Esophagus squamous epithelium (tissue), 5 donors: ENCODE measurements around the gene KAT6B. TPM values are rescaled to one million over a fixed set of nuclear protein-coding genes. Genes with fewer than 3 reads are reported as not detected.

Source experiments
- DNase-seq: peaks from one replicate; lab custom pipeline; 2025; lab: John Stamatoyannopoulos, UW
- H3K27ac ChIP-seq, 4 donors: fragments of 200-600 bp; sonication (generic); one replicate each; pipeline ENCODE4 v1.5.1; 2016 to 2019; ENCODE audit warnings: mild to moderate bottlenecking in 1 of 4
- H3K27me3 ChIP-seq, 4 donors: fragments of 200-600 bp; sonication (generic); 1 replicate in 3 of 4; 2 replicates in 1 of 4; pipeline versions ENCODE4 v1.5.1 to v1.6.0; 2017 to 2021; ENCODE audit warnings: antibody characterized with exemption in 1 of 4
- H3K36me3 ChIP-seq, 3 donors: fragments of 200-600 bp; sonication (generic); one replicate each; pipeline ENCODE4 v1.5.1; 2016 to 2019
- H3K4me1 ChIP-seq, 3 donors: fragments of 200-600 bp; sonication (generic); one replicate each; pipeline ENCODE4 v1.5.1; 2017 to 2019
- H3K4me3 ChIP-seq, 4 donors: fragments of 200-600 bp; sonication (generic); 1 replicate in 3 of 4; 2 replicates in 1 of 4; pipeline ENCODE4 v1.5.1; 2016 to 2019; ENCODE audit warnings: mild to moderate bottlenecking in 2 of 4, moderate library complexity in 1 of 4
- H3K9me3 ChIP-seq, 3 donors: fragments of 200-600 bp; sonication (generic); one replicate each; pipeline ENCODE4 v1.5.1; 2016 to 2019
- CTCF ChIP-seq, 6 experiments: fragments of 450-650 bp in 4 of 6; fragments of 200-600 bp in 2 of 6; sonication (generic) in 2 of 6; IDR thresholded peaks; one replicate each; pipeline ENCODE4 v1.5.1; 2016 to 2019; ENCODE audit warnings: antibody characterized with exemption in 6 of 6, mild to moderate bottlenecking in 4 of 6, moderate library complexity in 4 of 6
- POLR2A ChIP-seq, 4 donors: fragments of 450-650 bp; IDR thresholded peaks; one replicate each; pipeline ENCODE4 v1.6.1; 2017; ENCODE audit warnings: antibody characterized with exemption in 4 of 4, mild to moderate bottlenecking in 4 of 4, moderate library complexity in 3 of 4
- WGBS, 2 donors: methylation state at CpG; one replicate each; pipeline ENCODE4 v1.1.5; 2018; 5-methylcytosine and 5-hydroxymethylcytosine counted together
- intact Hi-C: fragments of 100-400 bp; cut with DNase I; formaldehyde crosslinking; loops from one replicate; pipeline ENCODE4 v1.15.0; 2022
- total RNA-seq, 4 donors: library from RNA; depleted of rRNA; stranded (reverse); fragments of >200 nt; gene quantifications; one replicate each; pipeline ENCODE4 v1.1.0, GENCODE V29; 2016
- donor health status: DM: yes; HTN: yes; CAD: no.

The KAT6B gene
- total RNA-seq, 4 donors from 2014 or later, result 13.1 to 48.8 (median 22.4) TPM

GRCh38 chr10:74962517-74962916 lies 136.1 kb downstream of the KAT6B start:
- intact Hi-C loops, result no loop called here
- Histone ChIP-seq H3K9me3 (no peaks in the 10 kb centered on the region), H3K36me3 (peaks cover 0 to 7% (median 0%) of the 10 kb centered on the region in 3 donors), H3K4me1 (peaks cover 0 to 5% (median 0%) of the 10 kb centered on the region in 3 donors), H3K27me3 (no peaks in the 10 kb centered on the region), H3K4me3 (no peak overlapping the region), H3K27ac (no peak overlapping the region)
- no peak for DNase-seq
- TF ChIP-seq CTCF (IDR thresholded peaks at IDR 0.05) (no peak), POLR2A (IDR thresholded peaks at IDR 0.05) (no peak)
- 83 to 84% methylated on average over 4 of the region's 4 CpGs for WGBS, 2 donors

- H3K4me1 ChIP-seq, result peaks cover 0 to 8% (median 0%) of the 10 kb centered on the region in 3 donors
- intact Hi-C loops, result no loop called here
- no peak for DNase-seq
Measured at GRCh38 chr10:74963549-74963948, 137.1 kb downstream of the KAT6B start.

GRCh38 chr10:74967911-74968666 lies 141.7 kb downstream of the KAT6B start:
- Histone ChIP-seq H3K27me3 (no peaks in the 10 kb centered on the region), H3K4me3 (no peak overlapping the region), H3K4me1 (peaks cover 0 to 16% (median 6%) of the 10 kb centered on the region in 3 donors), H3K27ac (no peak overlapping the region), H3K36me3 (peaks cover 0 to 14% (median 0%) of the 10 kb centered on the region in 3 donors), H3K9me3 (no peaks in the 10 kb centered on the region)
- 41 to 53% methylated on average over 5 of the region's 5 CpGs for WGBS, 2 donors
- no peak for DNase-seq
- intact Hi-C loops, result no loop called here
- TF ChIP-seq POLR2A (IDR thresholded peaks at IDR 0.05) (no peak), CTCF (IDR thresholded peaks at IDR 0.05) (no peak)

More at GRCh38 chr10:74963549-74963948, 137.1 kb downstream of the KAT6B start:
- no peaks in the 10 kb centered on the region for H3K9me3 ChIP-seq
- no peak overlapping the region for H3K4me3 ChIP-seq
- TF ChIP-seq CTCF (IDR thresholded peaks at IDR 0.05) (no peak), POLR2A (IDR thresholded peaks at IDR 0.05) (no peak)
- WGBS, 2 donors, result 69 to 95% methylated on average over 3 of the region's 3 CpGs
- H3K27ac ChIP-seq, result no peak overlapping the region
- peaks cover 0 to 7% (median 0%) of the 10 kb centered on the region in 3 donors for H3K36me3 ChIP-seq
- no peaks in the 10 kb centered on the region for H3K27me3 ChIP-seq

DNA sequence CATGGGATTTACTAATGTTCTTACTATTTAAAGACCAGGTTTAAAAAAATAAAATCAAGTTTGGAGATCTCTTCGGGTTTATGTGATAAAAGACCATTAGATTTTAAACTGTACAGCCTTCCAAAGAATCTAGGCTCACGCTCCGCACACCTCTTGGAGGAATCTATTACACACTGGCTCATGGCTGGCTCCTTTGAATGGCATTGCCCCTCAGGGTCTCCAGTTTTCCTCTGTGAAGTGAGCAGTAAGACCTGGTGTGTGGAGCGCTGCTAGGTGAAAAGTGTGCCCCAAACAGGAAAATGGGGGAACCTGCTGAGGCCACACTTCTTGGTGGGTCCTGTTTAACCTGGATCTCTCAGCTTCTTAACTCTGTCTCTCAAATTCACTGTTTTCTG lies 142.3 kb downstream of the KAT6B start:
- intact Hi-C loops, result no loop called here
- WGBS, 2 donors, result 46 to 54% methylated on average over 3 to 4 of the region's 4 CpGs
- Histone ChIP-seq H3K27ac (no peak overlapping the region), H3K27me3 (no peaks in the 10 kb centered on the region), H3K4me1 (peaks cover 0 to 21% (median 9%) of the 10 kb centered on the region in 3 donors), H3K9me3 (no peaks in the 10 kb centered on the region), H3K36me3 (peaks cover 0 to 14% (median 0%) of the 10 kb centered on the region in 3 donors), H3K4me3 (no peak overlapping the region)
- no peak for DNase-seq
- TF ChIP-seq CTCF (IDR thresholded peaks at IDR 0.05), result no peak
- TF ChIP-seq POLR2A (IDR thresholded peaks at IDR 0.05), result no peak

DNA sequence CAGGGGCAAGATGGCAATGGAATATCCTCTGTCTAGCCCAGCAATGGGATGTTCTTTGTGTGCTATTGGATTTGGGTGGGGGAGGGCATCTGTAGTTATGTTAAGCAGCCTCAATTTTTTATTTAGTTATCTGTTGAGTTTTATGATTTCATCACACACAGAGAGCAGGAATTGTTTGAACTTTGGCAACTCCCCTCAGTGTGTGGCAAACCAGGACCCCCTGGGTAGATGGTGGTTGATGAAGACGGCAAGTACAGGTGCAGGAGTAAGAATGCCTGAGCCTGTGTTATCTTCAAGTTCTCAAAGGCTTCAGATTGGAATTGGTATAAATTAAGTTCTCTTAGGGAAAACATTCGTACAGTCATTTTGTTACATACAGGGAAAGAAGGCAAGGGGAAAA lies 142.7 kb downstream of the KAT6B start:
- Histone ChIP-seq H3K27me3 (no peaks in the 10 kb centered on the region), H3K36me3 (peaks cover 0 to 14% (median 0%) of the 10 kb centered on the region in 3 donors), H3K27ac (no peak overlapping the region), H3K9me3 (no peaks in the 10 kb centered on the region), H3K4me1 (peaks cover 0 to 25% (median 11%) of the 10 kb centered on the region in 3 donors), H3K4me3 (no peak overlapping the region)
- intact Hi-C loops, result no loop called here
- 91% methylated on average over 2 of the region's 2 CpGs for WGBS, 2 donors
- no peak for DNase-seq
- TF ChIP-seq CTCF (IDR thresholded peaks at IDR 0.05), result no peak
- no peak for TF ChIP-seq POLR2A (IDR thresholded peaks at IDR 0.05)
